H9 (cell line): ENCODE data around the gene JAK1. TPM values are rescaled to one million over a fixed set of nuclear protein-coding genes. Genes with fewer than 3 reads are reported as not detected.

ENCODE experiments used
- DNase-seq: peaks from one replicate; pipeline ENCODE4 v3.0.0-alpha.2; 2017
- H2AFZ ChIP-seq: one replicate; pipeline ENCODE4 v1.6.1; 2013; ENCODE audit warnings: mild to moderate bottlenecking, low read length, control low read depth, moderate library complexity
- H2AK5ac ChIP-seq: 2 replicates; pipeline ENCODE4 v1.6.1; 2013; ENCODE audit warnings: low read length, control low read depth, mixed read lengths; ENCODE audit not compliant: insufficient read length
- H2BK120ac ChIP-seq: one replicate; pipeline ENCODE4 v1.6.1; 2013; ENCODE audit warnings: low read depth, mild to moderate bottlenecking, low read length, control low read depth, inconsistent platforms; ENCODE audit not compliant: poor library complexity, severe bottlenecking
- H2BK12ac ChIP-seq: 2 replicates; pipeline ENCODE4 v1.6.1; 2013; ENCODE audit warnings: low read length, control low read depth, mixed read lengths, low read depth; ENCODE audit not compliant: insufficient read length
- H2BK15ac ChIP-seq: 2 replicates; pipeline ENCODE4 v1.6.1; 2013; ENCODE audit warnings: low read depth, low read length, control low read depth
- H2BK20ac ChIP-seq: one replicate; pipeline ENCODE4 v1.6.1; 2013; ENCODE audit warnings: low read depth, mild to moderate bottlenecking, low read length, control low read depth, inconsistent platforms; ENCODE audit not compliant: poor library complexity, severe bottlenecking
- H2BK5ac ChIP-seq: 2 replicates; pipeline ENCODE4 v1.6.1; 2013; ENCODE audit warnings: low read length, control low read depth, mixed read lengths; ENCODE audit not compliant: insufficient read length
- H3K14ac ChIP-seq: 2 replicates; pipeline ENCODE4 v1.6.1; 2013; ENCODE audit warnings: low read length, control low read depth; ENCODE audit not compliant: insufficient read depth
- H3K18ac ChIP-seq: 2 replicates; pipeline ENCODE4 v1.6.1; 2013; ENCODE audit warnings: low read depth, mild to moderate bottlenecking, mixed read lengths, low read length, control low read depth; ENCODE audit not compliant: insufficient read length
- H3K23ac ChIP-seq: 2 replicates; pipeline ENCODE4 v1.6.1; 2013; ENCODE audit warnings: low read length, control low read depth, mixed read lengths, low read depth; ENCODE audit not compliant: insufficient read length
- H3K23me2 ChIP-seq: 2 replicates; pipeline ENCODE4 v1.6.1; 2013; ENCODE audit warnings: low read depth, mild to moderate bottlenecking, mixed read lengths, low read length, control low read depth; ENCODE audit not compliant: insufficient read length, poor library complexity, severe bottlenecking
- H3K27ac ChIP-seq: 2 replicates; pipeline ENCODE4 v1.5.1; 2013; ENCODE audit warnings: low read length, control low read depth, mixed read lengths, low read depth; ENCODE audit not compliant: insufficient read length
- H3K27me3 ChIP-seq: 2 replicates; pipeline ENCODE4 v1.6.1; 2013; ENCODE audit warnings: low read length, control low read depth, inconsistent platforms; ENCODE audit not compliant: insufficient read depth
- H3K4ac ChIP-seq: 2 replicates; pipeline ENCODE4 v1.6.1; 2013; ENCODE audit warnings: low read depth, mild to moderate bottlenecking, control low read depth, inconsistent platforms, low read length, moderate library complexity
- H3K4me1 ChIP-seq: 2 replicates; pipeline ENCODE4 v1.6.1; 2013; ENCODE audit warnings: low read length, control low read depth, inconsistent platforms; ENCODE audit not compliant: insufficient read depth
- H3K4me2 ChIP-seq: 2 replicates; pipeline ENCODE4 v1.6.1; 2013; ENCODE audit warnings: low read length, control low read depth, mixed read lengths; ENCODE audit not compliant: insufficient read length, insufficient read depth
- H3K56ac ChIP-seq: 2 replicates; pipeline ENCODE4 v1.6.1; 2013; ENCODE audit warnings: low read depth, mild to moderate bottlenecking, mixed read lengths, low read length, control low read depth; ENCODE audit not compliant: insufficient read length
- H3K79me1 ChIP-seq: 2 replicates; pipeline ENCODE4 v1.6.1; 2013; ENCODE audit warnings: low read depth, mild to moderate bottlenecking, moderate library complexity, low read length, control low read depth, inconsistent platforms; ENCODE audit not compliant: insufficient read depth, poor library complexity, severe bottlenecking
- H3K79me2 ChIP-seq: 2 replicates; pipeline ENCODE4 v1.6.1; 2013; ENCODE audit warnings: low read length, control low read depth, inconsistent platforms; ENCODE audit not compliant: insufficient read depth
- H3K9ac ChIP-seq: 2 replicates; pipeline ENCODE4 v1.6.1; 2013; ENCODE audit warnings: low read length, control low read depth, mixed read lengths; ENCODE audit not compliant: insufficient read length; ENCODE audit errors: extremely low read depth
- H3K9me3 ChIP-seq: one replicate; pipeline ENCODE4 v1.6.1; 2013; ENCODE audit warnings: low read depth, low read length, inconsistent platforms; ENCODE audit not compliant: control insufficient read depth
- H3T11ph ChIP-seq: one replicate; pipeline ENCODE4 v1.6.1; 2013; ENCODE audit warnings: mild to moderate bottlenecking, low read length, control low read depth, inconsistent platforms
- H4K20me1 ChIP-seq: one replicate; pipeline ENCODE4 v1.6.1; 2013; ENCODE audit not compliant: control insufficient read depth, insufficient read length, insufficient read depth
- H4K5ac ChIP-seq: 2 replicates; pipeline ENCODE4 v1.6.1; 2013; ENCODE audit warnings: low read depth, mild to moderate bottlenecking, mixed read lengths, low read length, control low read depth; ENCODE audit not compliant: insufficient read length
- H4K8ac ChIP-seq: replicated peaks from 2 replicates; pipeline ENCODE4 v1.6.1; 2013; ENCODE audit warnings: low read length, control low read depth, mixed read lengths, low read depth; ENCODE audit not compliant: insufficient read length
- H4K91ac ChIP-seq: 2 replicates; pipeline ENCODE4 v1.6.1; 2013; ENCODE audit warnings: low read depth, mild to moderate bottlenecking, moderate library complexity, mixed read lengths, low read length, control low read depth; ENCODE audit not compliant: insufficient read length
- H3K27ac Mint-ChIP-seq, 3 experiments: 2 replicates in 2 of 3; 3 replicates in 1 of 3; pipeline ENCODE4 v1.8.0; 2020 to 2021; ENCODE audit warnings: mixed read lengths in 3 of 3, mild to moderate bottlenecking in 1 of 3, moderate library complexity in 1 of 3
- H3K27me3 Mint-ChIP-seq: 2 replicates; pipeline ENCODE4 v1.8.0; 2021; ENCODE audit warnings: low read depth, mild to moderate bottlenecking, moderate library complexity, mixed read lengths
- H3K36me3 Mint-ChIP-seq, 3 experiments: 2 replicates in 2 of 3; 3 replicates in 1 of 3; pipeline ENCODE4 v1.8.0; 2020 to 2021; ENCODE audit warnings: low read depth in 3 of 3, mixed read lengths in 3 of 3; ENCODE audit not compliant: insufficient read depth in 1 of 3
- H3K4me1 Mint-ChIP-seq, 2 experiments: 2 replicates each; pipeline ENCODE4 v1.8.0; 2020; ENCODE audit warnings: mixed read lengths in 2 of 2
- H3K4me3 Mint-ChIP-seq, 2 experiments: 2 replicates in 1 of 2; 3 replicates in 1 of 2; pipeline ENCODE4 v1.8.0; 2020 to 2021; ENCODE audit warnings: mild to moderate bottlenecking in 2 of 2, mixed read lengths in 2 of 2, moderate library complexity in 1 of 2
- H3K9me3 Mint-ChIP-seq, 2 experiments: 2 replicates in 1 of 2; 3 replicates in 1 of 2; pipeline ENCODE4 v1.8.0; 2020; ENCODE audit warnings: mild to moderate bottlenecking in 2 of 2, mixed read lengths in 2 of 2, moderate library complexity in 1 of 2
- CTCF ChIP-seq: fragments of 200-600 bp; sonication (generic); conservative IDR thresholded peaks from 3 replicates; pipeline ENCODE4 v1.8.0; 2021; ENCODE audit warnings: antibody characterized with exemption, mild to moderate bottlenecking
- WGBS: extraction: QIAGEN DNeasy Blood & Tissue Kit; methylation state at CpG from one replicate; pipeline ENCODE4 v1.1.7; 2013; ENCODE audit warnings: missing lambda C conversion rate, low lambda C conversion rate, mixed read lengths; ENCODE audit not compliant: insufficient read length; ENCODE audit errors: extremely low coverage; 5-methylcytosine and 5-hydroxymethylcytosine counted together
- total RNA-seq: library from RNA; stranded (reverse); gene quantifications from 2 replicates; pipeline ENCODE4 v1.2.1, GENCODE V29; 2021

The JAK1 gene
- total RNA-seq, 1 experiment from 2014 or later = 12.8 TPM

DNA sequence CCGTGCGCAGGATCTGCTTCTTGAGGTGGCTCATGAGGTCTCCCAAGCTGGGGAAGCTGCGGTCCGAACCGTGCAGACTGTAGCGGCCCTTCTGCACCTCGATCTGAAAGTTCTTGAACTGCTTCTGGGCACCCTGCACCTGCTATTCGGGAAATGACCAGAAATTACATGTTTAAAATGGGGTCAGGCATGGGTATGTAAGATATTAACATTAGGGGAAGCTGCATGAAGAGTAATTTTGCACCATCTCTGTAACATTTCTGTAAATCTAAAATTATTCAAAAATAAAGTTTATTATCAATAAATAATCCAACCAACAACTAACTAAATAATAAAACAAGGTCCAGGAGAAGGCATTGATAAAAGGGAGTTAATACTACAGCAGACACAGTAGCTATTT is 110.8 kb downstream of the JAK1 start:
- no peak overlapping the region for H3K4me3 Mint-ChIP-seq

More for the DNA sequence above, 110.8 kb downstream of the JAK1 start:
- Histone ChIP-seq H3K4me1 (no peaks in the 10 kb centered on the region), H3K9ac (no peak overlapping the region), H2BK5ac (no peak overlapping the region), H3T11ph (no peak overlapping the region), H2BK20ac (no peak overlapping the region), H2BK15ac (no peak overlapping the region), H3K23me2 (no peaks in the 10 kb centered on the region), H2BK12ac (no peak overlapping the region), H3K79me2 (no peaks in the 10 kb centered on the region), H4K8ac (no peak overlapping the region), H3K27ac (no peak overlapping the region), H3K79me1 (no peaks in the 10 kb centered on the region), H4K5ac (no peak overlapping the region), H3K27me3 (no peaks in the 10 kb centered on the region), H2BK120ac (no peak overlapping the region), H3K23ac (no peak overlapping the region), H3K18ac (no peak overlapping the region), H4K20me1 (no peaks in the 10 kb centered on the region), H3K14ac (no peak overlapping the region), H4K91ac (no peak overlapping the region), H3K9me3 (no peaks in the 10 kb centered on the region), H3K4ac (no peak overlapping the region), H2AK5ac (no peak overlapping the region), H3K56ac (no peak overlapping the region), H3K4me2 (no peak overlapping the region), H2AFZ (no peak overlapping the region)
- WGBS = no CpG with 5 or more reads among the region's 8 CpGs
- Mint-ChIP-seq H3K4me1 (no peaks in the 10 kb centered on the region; a peak in 1 of 4 replicates), H3K27ac (no peak overlapping the region), H3K9me3 (no peaks in the 10 kb centered on the region), H3K36me3 (peaks cover 4 to 18% (median 16%) of the 10 kb centered on the region in 3 experiments; a peak in 5 of 7 replicates), H3K27me3 (no peaks in the 10 kb centered on the region)
- no peak for DNase-seq
- TF ChIP-seq CTCF = no peak
